HepG2 (cell line): ENCODE results near the gene ACAP3. TPM values are rescaled to one million over a fixed set of nuclear protein-coding genes. Genes with fewer than 3 reads are reported as not detected.
A peak's percentile ranks its signal among the peaks of the same experiment; 100 is the strongest.

Source experiments
- ARHGAP35 ChIP-seq: sonication (generic); formaldehyde crosslinking; IDR thresholded peaks from 2 replicates; pipeline ENCODE4 v1.9.0; 2022; ENCODE audit warnings: mild to moderate bottlenecking, inconsistent platforms, moderate library complexity, missing genetic modification reagents, borderline replicate concordance
- ATF7-NPFF ChIP-seq: sonication (generic); formaldehyde crosslinking; IDR thresholded peaks from 2 replicates; pipeline ENCODE4 v1.8.1; 2023; ENCODE audit warnings: mild to moderate bottlenecking, low read depth, missing genetic modification reagents, moderate library complexity
- ETV6 ChIP-seq: sonication (generic); formaldehyde crosslinking; conservative IDR thresholded peaks from 2 replicates; pipeline ENCODE4 v1.4.0; 2020; ENCODE audit warnings: missing genetic modification reagents
- HNRNPK ChIP-seq: fragments of 200-400 bp; formaldehyde crosslinking; IDR thresholded peaks from 2 replicates; pipeline ENCODE4 v1.6.1; 2018; ENCODE audit warnings: low read length, low read depth, moderate library complexity, mild to moderate bottlenecking; ENCODE audit not compliant: poor library complexity, severe bottlenecking
- KDM5A ChIP-seq: fragments of 200-600 bp; sonication (generic); IDR thresholded peaks from 2 replicates; pipeline ENCODE4 v1.7.0; 2018; ENCODE audit warnings: antibody characterized with exemption, mild to moderate bottlenecking, low read length, borderline replicate concordance
- NONO ChIP-seq, 2 experiments: fragments of 450-650 bp in 1 of 2; sonication (generic) in 1 of 2; formaldehyde crosslinking in 1 of 2; IDR thresholded peaks in 1 of 2; conservative IDR thresholded peaks in 1 of 2; 2 replicates each; pipeline versions ENCODE4 v1.6.1 to v1.8.0; 2017 to 2022; ENCODE audit warnings: mild to moderate bottlenecking in 1 of 2, missing genetic modification reagents in 1 of 2, moderate library complexity in 1 of 2
- NR0B2 ChIP-seq: sonication (generic); formaldehyde crosslinking; IDR thresholded peaks from 2 replicates; pipeline ENCODE4 v1.4.0; 2020; ENCODE audit warnings: mild to moderate bottlenecking, missing genetic modification reagents
- RAD21 ChIP-seq: fragments of 450-650 bp; formaldehyde crosslinking; IDR thresholded peaks from 2 replicates; pipeline ENCODE4 v1.5.0; 2020; ENCODE audit warnings: mild to moderate bottlenecking
- RNF2 ChIP-seq: fragments of 450-650 bp; conservative IDR thresholded peaks from 2 replicates; pipeline ENCODE4 v1.6.1; 2016; ENCODE audit warnings: low read depth
- TARDBP ChIP-seq: sonication (generic); formaldehyde crosslinking; IDR thresholded peaks from 2 replicates; pipeline ENCODE4 v1.8.0; 2022; ENCODE audit warnings: mild to moderate bottlenecking, missing genetic modification reagents
- ZNF274 ChIP-seq: sonication (generic); formaldehyde crosslinking; IDR thresholded peaks from 2 replicates; pipeline ENCODE4 v1.5.1; 2020; ENCODE audit warnings: mild to moderate bottlenecking, missing genetic modification reagents
- ZNF44 ChIP-seq: sonication (generic); formaldehyde crosslinking; IDR thresholded peaks from 2 replicates; pipeline ENCODE4 v1.5.1; 2020; ENCODE audit warnings: mild to moderate bottlenecking, missing genetic modification reagents
- ZNF772 ChIP-seq: sonication (generic); formaldehyde crosslinking; IDR thresholded peaks from 2 replicates; pipeline ENCODE4 v1.5.0; 2020; ENCODE audit warnings: mild to moderate bottlenecking, missing genetic modification reagents
- polyA plus RNA-seq, 8 experiments: library from polyadenylated mRNA; depleted of rRNA in 3 of 8; stranded (reverse) in 7 of 8; unstranded in 1 of 8; fragments of >200 nt; fragmentation: Illumina TruSeq in 4 of 8; extraction: Trizol in 4 of 8; gene quantifications; 2 replicates each; pipeline versions ENCODE4 v1.2.1 to v1.2.3, GENCODE V29; 2011 to 2016; ENCODE audit warnings: low read depth in 4 of 8, missing spikeins in 1 of 8, mixed read lengths in 1 of 8; ENCODE audit not compliant: insufficient read depth in 1 of 8
- total RNA-seq, 5 experiments: library from RNA; depleted of rRNA; stranded (reverse); fragments of >200 nt; fragmentation: Illumina TruSeq; extraction: Trizol; gene quantifications; 2 replicates each; pipeline ENCODE4 v1.2.3, GENCODE V29; 2016; ENCODE audit warnings: low read depth in 1 of 5
- TF ChIP-seq, protein P1 (sequence below): sonication (generic); formaldehyde crosslinking; IDR thresholded peaks from 2 replicates; pipeline ENCODE4 v1.4.0; 2020; ENCODE audit warnings: missing genetic modification reagents
- TF ChIP-seq, protein P2 (sequence below): sonication (generic); formaldehyde crosslinking; IDR thresholded peaks from 2 replicates; pipeline ENCODE4 v1.4.0; 2020; ENCODE audit warnings: missing genetic modification reagents
- TF ChIP-seq, protein P3 (sequence below): IDR thresholded peaks from 2 replicates; pipeline ENCODE4 v1.6.1; 2016; ENCODE audit warnings: mild to moderate bottlenecking, missing biosample characterization, missing genetic modification reagents

ACAP3 gene
- total and polyA plus RNA-seq, 2 of the 13 experiments (the other 11 are each of a cell fraction or from before 2014, with no cell fraction given): 29.4 to 50.8 TPM

GRCh38 chr1:1324084-1324523 lies 16.4 kb upstream of the ACAP3 start (continued):
- TF ChIP-seq NR0B2 (CRISPR knock-in tag): 0 out of 2 replicates have a peak, but pooled peaks have one; percentile 7
- peak; percentile 12; the same call in 1 of the 2 replicates for TF ChIP-seq ZNF274 (CRISPR knock-in tag)
- TF ChIP-seq HNRNPK: peak; percentile 96
- no peak for TF ChIP-seq ZNF44
- no peak for TF ChIP-seq ZNF772 (CRISPR knock-in tag)
- TF ChIP-seq ETV6 (CRISPR knock-in tag): peak; percentile 34; the same call in 1 of the 2 replicates
- 0 out of 2 replicates have a peak, but pooled peaks have one; percentile 53 for TF ChIP-seq ATF7-NPFF (CRISPR knock-in tag)
- TF ChIP-seq RNF2: 0 out of 2 replicates have a peak, but pooled peaks have one; percentile 36
- TF ChIP-seq, protein P1, sequence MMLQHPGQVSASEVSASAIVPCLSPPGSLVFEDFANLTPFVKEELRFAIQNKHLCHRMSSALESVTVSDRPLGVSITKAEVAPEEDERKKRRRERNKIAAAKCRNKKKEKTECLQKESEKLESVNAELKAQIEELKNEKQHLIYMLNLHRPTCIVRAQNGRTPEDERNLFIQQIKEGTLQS: 0 out of 2 replicates have a peak, but pooled peaks have one; percentile 33
- 0 out of 2 replicates have a peak, but pooled peaks have one; percentile 18 for TF ChIP-seq RAD21 (CRISPR knock-in tag)
- no peak for TF ChIP-seq TARDBP
- TF ChIP-seq KDM5A: peak; percentile 77; the same call in 1 of the 2 replicates
- TF ChIP-seq ARHGAP35 (CRISPR knock-in tag): 0 out of 2 replicates have a peak, but pooled peaks have one; percentile 41
- TF ChIP-seq, protein P2, sequence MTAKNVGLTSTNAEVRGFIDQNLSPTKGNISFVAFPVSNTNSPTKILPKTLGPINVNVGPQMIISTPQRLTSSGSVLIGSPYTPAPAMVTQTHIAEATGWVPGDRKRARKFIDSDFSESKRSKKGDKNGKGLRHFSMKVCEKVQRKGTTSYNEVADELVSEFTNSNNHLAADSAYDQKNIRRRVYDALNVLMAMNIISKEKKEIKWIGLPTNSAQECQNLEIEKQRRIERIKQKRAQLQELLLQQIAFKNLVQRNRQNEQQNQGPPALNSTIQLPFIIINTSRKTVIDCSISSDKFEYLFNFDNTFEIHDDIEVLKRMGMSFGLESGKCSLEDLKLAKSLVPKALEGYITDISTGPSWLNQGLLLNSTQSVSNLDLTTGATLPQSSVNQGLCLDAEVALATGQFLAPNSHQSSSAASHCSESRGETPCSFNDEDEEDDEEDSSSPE: no peak
- TF ChIP-seq, protein P3, sequence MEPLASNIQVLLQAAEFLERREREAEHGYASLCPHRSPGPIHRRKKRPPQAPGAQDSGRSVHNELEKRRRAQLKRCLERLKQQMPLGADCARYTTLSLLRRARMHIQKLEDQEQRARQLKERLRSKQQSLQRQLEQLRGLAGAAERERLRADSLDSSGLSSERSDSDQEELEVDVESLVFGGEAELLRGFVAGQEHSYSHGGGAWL (CRISPR knock-in tag): peak; percentile 19
- TF ChIP-seq NONO (IDR thresholded peaks at IDR 0.05): no peak
- TF ChIP-seq NONO (CRISPR knock-in tag; conservative IDR thresholded peaks at IDR 0.05): 0 out of 2 replicates have a peak, but pooled peaks have one; percentile 59
